CD14-positive monocyte (primary cell): ENCODE data around the gene RGS3. TPM values are rescaled to one million over a fixed set of nuclear protein-coding genes. Genes with fewer than 3 reads are reported as not detected.

Experiments
- DNase-seq, 3 donors: peaks; one replicate each; pipeline ENCODE4 v3.0.0-alpha.2; 2011 to 2022
- H2AFZ ChIP-seq: 2 replicates; pipeline ENCODE4 v1.6.0; 2012; ENCODE audit warnings: mild to moderate bottlenecking, low read depth, low read length, inconsistent platforms; ENCODE audit not compliant: insufficient read depth, poor library complexity, severe bottlenecking
- H3K27ac ChIP-seq, 2 donors: 1 replicate in 1 of 2; 2 replicates in 1 of 2; pipeline ENCODE4 v1.5.1; 2012 to 2013; ENCODE audit warnings: low read length in 2 of 2, control low read depth in 1 of 2, inconsistent platforms in 1 of 2, low read depth in 1 of 2, mild to moderate bottlenecking in 1 of 2
- H3K27me3 ChIP-seq, 2 donors: one replicate each; pipeline versions ENCODE4 v1.6.0 to v1.6.1; 2011 to 2013; ENCODE audit warnings: low read length in 2 of 2; ENCODE audit not compliant: control insufficient read depth in 2 of 2, insufficient read depth in 2 of 2
- H3K36me3 ChIP-seq, 2 donors: replicated peaks in 1 of 2; 1 replicate in 1 of 2; 2 replicates in 1 of 2; pipeline versions ENCODE4 v1.5.1 to v1.6.1; 2012 to 2013; ENCODE audit warnings: low read length in 2 of 2, control low read depth in 1 of 2, inconsistent platforms in 1 of 2, mild to moderate bottlenecking in 1 of 2; ENCODE audit not compliant: insufficient read depth in 2 of 2, control insufficient read depth in 1 of 2
- H3K4me1 ChIP-seq, 2 donors: 1 replicate in 1 of 2; 2 replicates in 1 of 2; pipeline versions ENCODE4 v1.5.1 to v1.6.1; 2012 to 2013; ENCODE audit warnings: low read length in 2 of 2, control low read depth in 1 of 2, inconsistent platforms in 1 of 2, mild to moderate bottlenecking in 1 of 2, moderate library complexity in 1 of 2; ENCODE audit not compliant: insufficient read depth in 2 of 2, control insufficient read depth in 1 of 2
- H3K4me2 ChIP-seq: replicated peaks from 2 replicates; pipeline ENCODE3; 2012; ENCODE audit warnings: low read length, moderate library complexity, mild to moderate bottlenecking; ENCODE audit not compliant: poor library complexity, severe bottlenecking; ENCODE audit errors: extremely low read depth
- H3K4me3 ChIP-seq, 3 experiments: fragments of 200-600 bp in 1 of 3; sonication (generic) in 1 of 3; replicated peaks in 1 of 3; 1 replicate in 2 of 3; 2 replicates in 1 of 3; pipeline ENCODE4 v1.5.1; 2011 to 2013; ENCODE audit warnings: low read length in 3 of 3, mild to moderate bottlenecking in 3 of 3, control low read depth in 2 of 3, low read depth in 2 of 3, inconsistent platforms in 1 of 3, moderate library complexity in 1 of 3
- H3K79me2 ChIP-seq: 2 replicates; pipeline ENCODE4 v1.6.0; 2012; ENCODE audit warnings: mild to moderate bottlenecking, control low read depth, inconsistent platforms, low read length, moderate library complexity; ENCODE audit not compliant: insufficient read depth
- H3K9ac ChIP-seq: 2 replicates; pipeline ENCODE4 v1.6.0; 2017; ENCODE audit warnings: low read length, mild to moderate bottlenecking; ENCODE audit not compliant: insufficient read depth, poor library complexity, severe bottlenecking
- H3K9me3 ChIP-seq, 2 donors: replicated peaks in 1 of 2; 1 replicate in 1 of 2; 2 replicates in 1 of 2; pipeline versions ENCODE4 v1.5.1 to v1.6.1; 2012 to 2013; ENCODE audit warnings: low read length in 2 of 2, control low read depth in 1 of 2; ENCODE audit not compliant: control insufficient read depth in 1 of 2, insufficient read depth in 1 of 2
- H4K20me1 ChIP-seq: 2 replicates; pipeline ENCODE4 v1.6.0; 2012; ENCODE audit warnings: mild to moderate bottlenecking, low read length, control low read depth, moderate library complexity; ENCODE audit not compliant: insufficient read depth
- H3K27ac Mint-ChIP-seq, 7 donors: one replicate each; pipeline ENCODE4 v1.8.0; 2020; ENCODE audit warnings: mild to moderate bottlenecking in 7 of 7, mixed read lengths in 7 of 7, moderate library complexity in 6 of 7, inconsistent platforms in 2 of 7
- H3K27me3 Mint-ChIP-seq, 3 donors: one replicate each; pipeline ENCODE4 v1.8.0; 2021 to 2022; ENCODE audit warnings: low read depth in 3 of 3, mild to moderate bottlenecking in 3 of 3, mixed read lengths in 3 of 3, moderate library complexity in 3 of 3, inconsistent platforms in 1 of 3
- H3K36me3 Mint-ChIP-seq, 2 donors: one replicate each; pipeline ENCODE4 v1.8.0; 2020; ENCODE audit warnings: mixed read lengths in 2 of 2, inconsistent platforms in 1 of 2, mild to moderate bottlenecking in 1 of 2
- H3K4me1 Mint-ChIP-seq: one replicate; pipeline ENCODE4 v1.8.0; 2020; ENCODE audit warnings: mild to moderate bottlenecking, mixed read lengths
- H3K4me3 Mint-ChIP-seq, 2 donors: one replicate each; pipeline ENCODE4 v1.8.0; 2020; ENCODE audit warnings: mild to moderate bottlenecking in 2 of 2, mixed read lengths in 2 of 2, moderate library complexity in 1 of 2
- H3K9me3 Mint-ChIP-seq, 7 donors: one replicate each; pipeline ENCODE4 v1.8.0; 2020 to 2022; ENCODE audit warnings: mixed read lengths in 7 of 7, mild to moderate bottlenecking in 6 of 7, moderate library complexity in 6 of 7, inconsistent platforms in 2 of 7
- CTCF ChIP-seq: fragments of 200-600 bp; IDR thresholded peaks from one replicate; pipeline ENCODE4 v1.8.0; 2022; ENCODE audit warnings: antibody characterized with exemption, mild to moderate bottlenecking
- WGBS: methylation state at CpG from one replicate; pipeline ENCODE4 v1.1.5; 2013; ENCODE audit warnings: missing lambda C conversion rate; ENCODE audit not compliant: insufficient coverage; 5-methylcytosine and 5-hydroxymethylcytosine counted together
- intact Hi-C, 2 donors: fragments of 100-400 bp; cut with micrococcal nuclease; formaldehyde crosslinking; loops; one replicate each; pipeline versions ENCODE4 v1.15.0 to v1.15.1; 2023
- polyA plus RNA-seq, 3 donors: library from polyadenylated mRNA; depleted of rRNA in 1 of 3; unstranded in 2 of 3; stranded (reverse) in 1 of 3; fragments of 300-500 nt in 2 of 3; fragments of >200 nt in 1 of 3; fragmentation: Illumina TruSeq in 2 of 3; gene quantifications; 1 replicate in 2 of 3; 2 replicates in 1 of 3; pipeline ENCODE4 v1.2.3, GENCODE V29; 2012 to 2021

The RGS3 gene
- polyA plus RNA-seq, 3 donors: 9.1 to 16.2 (median 15.8) TPM

GRCh38 chr9:113477058-113477457, 13.5 kb downstream of the RGS3 start:
- 100% methylated on average over 3 of the region's 4 CpGs for WGBS
- no peaks in the 10 kb centered on the region for H3K79me2 ChIP-seq
- TF ChIP-seq CTCF: no peak
- H3K4me1 ChIP-seq: no peaks in the 10 kb centered on the region
- H3K9ac ChIP-seq: no peak overlapping the region
- H3K4me3 Mint-ChIP-seq: no peak overlapping the region
- no peak overlapping the region for H3K4me3 ChIP-seq
- H3K9me3 Mint-ChIP-seq: peaks cover 0 to 3% (median 0%) of the 10 kb centered on the region in 7 donors
- H3K36me3 Mint-ChIP-seq: no peaks in the 10 kb centered on the region
- H2AFZ ChIP-seq: no peak overlapping the region
- H3K27me3 Mint-ChIP-seq: peaks cover 0 to 3% (median 2%) of the 10 kb centered on the region in 3 donors
- peaks cover 5% of the 10 kb centered on the region for H3K4me1 Mint-ChIP-seq
- H3K9me3 ChIP-seq: no peaks in the 10 kb centered on the region
- no peak overlapping the region for H3K27ac ChIP-seq
- H3K27me3 ChIP-seq: no peaks in the 10 kb centered on the region
- H3K27ac Mint-ChIP-seq: no peak overlapping the region
- intact Hi-C loops: no loop called here
- no peaks in the 10 kb centered on the region for H3K36me3 ChIP-seq
- H4K20me1 ChIP-seq: no peaks in the 10 kb centered on the region
- H3K4me2 ChIP-seq: no peak overlapping the region
- DNase-seq: no peak

GRCh38 chr9:113477661-113478060, 14.1 kb downstream of the RGS3 start:
- Histone ChIP-seq H2AFZ (no peak overlapping the region), H3K36me3 (no peaks in the 10 kb centered on the region), H3K4me2 (no peak overlapping the region), H3K9ac (no peak overlapping the region), H3K79me2 (no peaks in the 10 kb centered on the region), H3K4me3 (no peak overlapping the region), H3K4me1 (no peaks in the 10 kb centered on the region), H4K20me1 (no peaks in the 10 kb centered on the region), H3K27me3 (no peaks in the 10 kb centered on the region), H3K27ac (no peak overlapping the region), H3K9me3 (no peaks in the 10 kb centered on the region)
- no peak for DNase-seq
- Mint-ChIP-seq H3K27me3 (peaks cover 0 to 3% (median 2%) of the 10 kb centered on the region in 3 donors), H3K9me3 (peaks cover 0 to 3% (median 0%) of the 10 kb centered on the region in 7 donors), H3K36me3 (no peaks in the 10 kb centered on the region), H3K4me3 (no peak overlapping the region), H3K4me1 (peaks cover 5% of the 10 kb centered on the region), H3K27ac (no peak overlapping the region)
- TF ChIP-seq CTCF: no peak
- intact Hi-C loops: no loop called here
- WGBS: 96% methylated on average over 5 of the region's 5 CpGs
